ENCODE data around the gene HJV. TPM values are rescaled to one million over a fixed set of nuclear protein-coding genes. Genes with fewer than 3 reads are reported as not detected.

Gene HJV
- total and polyA plus RNA-seq, 2 of the 13 experiments (the other 11 are each of a cell fraction or from before 2014, with no cell fraction given): 0.18 TPM; not detected in 1

- H3K27ac ChIP-seq (ENCODE audit: extremely low read length, insufficient read depth, low read length): no peak overlapping the region
- in situ Hi-C loops (cut with HindIII; ENCODE audit: extremely low pct_ligation_motif_present, low pct_unique_long_range_greater_than_20kb) (no loop called here), intact Hi-C loops (cut with micrococcal nuclease; ENCODE audit: unreplicated experiment) (no loop called here)
- H3K9me3 ChIP-seq (ENCODE audit: low read length): no peaks in the 10 kb centered on the region
- H3K36me3 ChIP-seq (replicated peaks in 1 of 2; ENCODE audit: control insufficient read depth in 1 of 2, insufficient read depth in 2 of 2, low read length in 2 of 2): peaks cover 2 to 22% of the 10 kb centered on the region in 2 experiments; a peak in 3 of 5 replicates
- ChIA-PET POLR2A (interaction anchor here (0.8 to 2.6 kb wide), 3 partner anchors 10 to 29 kb away, joined by 3 to 11 read pairs (median 5); partner anchors contain the start of genes ANKRD34A and POLR3GL), CTCF (ENCODE audit: low intra/inter-chr PET ratio, low total read pairs) (no interaction called here)
- no peak overlapping the region for H2AFZ ChIP-seq (ENCODE audit: low read length)
- no peak for TF ChIP-seq XRCC5 (optimal IDR thresholded peaks at IDR 0.05; ENCODE audit: low read length)
- TF ChIP-seq, protein P1, sequence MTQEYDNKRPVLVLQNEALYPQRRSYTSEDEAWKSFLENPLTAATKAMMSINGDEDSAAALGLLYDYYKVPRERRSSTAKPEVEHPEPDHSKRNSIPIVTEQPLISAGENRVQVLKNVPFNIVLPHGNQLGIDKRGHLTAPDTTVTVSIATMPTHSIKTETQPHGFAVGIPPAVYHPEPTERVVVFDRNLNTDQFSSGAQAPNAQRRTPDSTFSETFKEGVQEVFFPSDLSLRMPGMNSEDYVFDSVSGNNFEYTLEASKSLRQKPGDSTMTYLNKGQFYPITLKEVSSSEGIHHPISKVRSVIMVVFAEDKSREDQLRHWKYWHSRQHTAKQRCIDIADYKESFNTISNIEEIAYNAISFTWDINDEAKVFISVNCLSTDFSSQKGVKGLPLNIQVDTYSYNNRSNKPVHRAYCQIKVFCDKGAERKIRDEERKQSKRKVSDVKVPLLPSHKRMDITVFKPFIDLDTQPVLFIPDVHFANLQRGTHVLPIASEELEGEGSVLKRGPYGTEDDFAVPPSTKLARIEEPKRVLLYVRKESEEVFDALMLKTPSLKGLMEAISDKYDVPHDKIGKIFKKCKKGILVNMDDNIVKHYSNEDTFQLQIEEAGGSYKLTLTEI (CRISPR knock-in tag; conservative IDR thresholded peaks at IDR 0.05): no peak
- TF ChIP-seq, protein P2, sequence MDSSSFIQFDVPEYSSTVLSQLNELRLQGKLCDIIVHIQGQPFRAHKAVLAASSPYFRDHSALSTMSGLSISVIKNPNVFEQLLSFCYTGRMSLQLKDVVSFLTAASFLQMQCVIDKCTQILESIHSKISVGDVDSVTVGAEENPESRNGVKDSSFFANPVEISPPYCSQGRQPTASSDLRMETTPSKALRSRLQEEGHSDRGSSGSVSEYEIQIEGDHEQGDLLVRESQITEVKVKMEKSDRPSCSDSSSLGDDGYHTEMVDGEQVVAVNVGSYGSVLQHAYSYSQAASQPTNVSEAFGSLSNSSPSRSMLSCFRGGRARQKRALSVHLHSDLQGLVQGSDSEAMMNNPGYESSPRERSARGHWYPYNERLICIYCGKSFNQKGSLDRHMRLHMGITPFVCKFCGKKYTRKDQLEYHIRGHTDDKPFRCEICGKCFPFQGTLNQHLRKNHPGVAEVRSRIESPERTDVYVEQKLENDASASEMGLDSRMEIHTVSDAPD (CRISPR knock-in tag; IDR thresholded peaks at IDR 0.05): no peak
- no peak for TF ChIP-seq SMYD3 (CRISPR knock-in tag; IDR thresholded peaks at IDR 0.05)
- TF ChIP-seq ZNF816 (CRISPR knock-in tag; IDR thresholded peaks at IDR 0.05; ENCODE audit: borderline replicate concordance): 0 out of 2 replicates have a peak, but pooled peaks have one; percentile 45
- TF ChIP-seq HNF4A (CRISPR knock-in tag; IDR thresholded peaks at IDR 0.05): peak; percentile 38
- TF ChIP-seq YY1 (IDR thresholded peaks at IDR 0.05; ENCODE audit: insufficient read depth, insufficient replicate concordance, low read depth, low read length): no peak
- TF ChIP-seq, protein P3, sequence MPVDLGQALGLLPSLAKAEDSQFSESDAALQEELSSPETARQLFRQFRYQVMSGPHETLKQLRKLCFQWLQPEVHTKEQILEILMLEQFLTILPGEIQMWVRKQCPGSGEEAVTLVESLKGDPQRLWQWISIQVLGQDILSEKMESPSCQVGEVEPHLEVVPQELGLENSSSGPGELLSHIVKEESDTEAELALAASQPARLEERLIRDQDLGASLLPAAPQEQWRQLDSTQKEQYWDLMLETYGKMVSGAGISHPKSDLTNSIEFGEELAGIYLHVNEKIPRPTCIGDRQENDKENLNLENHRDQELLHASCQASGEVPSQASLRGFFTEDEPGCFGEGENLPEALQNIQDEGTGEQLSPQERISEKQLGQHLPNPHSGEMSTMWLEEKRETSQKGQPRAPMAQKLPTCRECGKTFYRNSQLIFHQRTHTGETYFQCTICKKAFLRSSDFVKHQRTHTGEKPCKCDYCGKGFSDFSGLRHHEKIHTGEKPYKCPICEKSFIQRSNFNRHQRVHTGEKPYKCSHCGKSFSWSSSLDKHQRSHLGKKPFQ (CRISPR knock-in tag; IDR thresholded peaks at IDR 0.05; ENCODE audit: insufficient replicate concordance): peak; percentile 26
- no peak for TF ChIP-seq PAF1 (CRISPR knock-in tag; IDR thresholded peaks at IDR 0.05)
- TF ChIP-seq SIN3A (IDR thresholded peaks at IDR 0.05; ENCODE audit: borderline replicate concordance, low read depth, low read length): 0 out of 2 replicates have a peak, but pooled peaks have one; percentile 19
- TF ChIP-seq, protein P4, sequence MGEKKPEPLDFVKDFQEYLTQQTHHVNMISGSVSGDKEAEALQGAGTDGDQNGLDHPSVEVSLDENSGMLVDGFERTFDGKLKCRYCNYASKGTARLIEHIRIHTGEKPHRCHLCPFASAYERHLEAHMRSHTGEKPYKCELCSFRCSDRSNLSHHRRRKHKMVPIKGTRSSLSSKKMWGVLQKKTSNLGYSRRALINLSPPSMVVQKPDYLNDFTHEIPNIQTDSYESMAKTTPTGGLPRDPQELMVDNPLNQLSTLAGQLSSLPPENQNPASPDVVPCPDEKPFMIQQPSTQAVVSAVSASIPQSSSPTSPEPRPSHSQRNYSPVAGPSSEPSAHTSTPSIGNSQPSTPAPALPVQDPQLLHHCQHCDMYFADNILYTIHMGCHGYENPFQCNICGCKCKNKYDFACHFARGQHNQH (CRISPR knock-in tag; IDR thresholded peaks at IDR 0.05): no peak
- 61% methylated on average over 5 of the region's 5 CpGs for WGBS (ENCODE audit: low lambda C conversion rate)
- ATAC-seq (no peak), DNase-seq (ENCODE audit: low spot score) (no peak), FAIRE-seq (no peak)
- H3K79me2 ChIP-seq (ENCODE audit: insufficient read depth, low read length): peaks cover 33% of the 10 kb centered on the region
- peaks cover 50% of the 10 kb centered on the region for H4K20me1 ChIP-seq (ENCODE audit: insufficient read depth, low read length)
- peak overlapping the region; percentile 97 for H3K4me2 ChIP-seq (ENCODE audit: low read depth, low read length)
- H3K27me3 ChIP-seq (ENCODE audit: control insufficient read depth in 1 of 2, insufficient read depth in 2 of 2, low read length in 2 of 2): no peaks in the 10 kb centered on the region; a peak in 1 of 5 replicates
- H3K4me1 ChIP-seq (ENCODE audit: insufficient read depth, low read length): peaks cover 63% of the 10 kb centered on the region
- BruUV-seq (replicated peaks): no TSS peak
- peak overlapping the region; percentile 93; the same call in 1 of the 2 replicates for H3K9ac ChIP-seq (ENCODE audit: insufficient read depth, low read depth, low read length)
- H3K4me3 ChIP-seq (replicated peaks in 1 of 3; ENCODE audit: insufficient read depth in 1 of 3, low read depth in 2 of 3, low read length in 3 of 3): peak overlapping the region in 1 of 3 experiments; percentile 91; a peak in 3 of 6 replicates
These were observed 28.4 kb downstream of the HJV start for GRCh38 chr1:145992958-145993617.
